Left kidney (tissue), 2 donors: ENCODE results near the gene FMOD. TPM values are rescaled to one million over a fixed set of nuclear protein-coding genes. Genes with fewer than 3 reads are reported as not detected.

Experiments used
- DNase-seq: peaks from one replicate; pipeline ENCODE4 v3.0.0-alpha.2; 2013
- polyA plus RNA-seq: library from polyadenylated mRNA; unstranded; fragments of 120-200 nt; gene quantifications from one replicate; pipeline ENCODE4 v1.2.1, GENCODE V29; 2013; ENCODE audit not compliant: insufficient read length

FMOD gene
- polyA plus RNA-seq, 1 donor, result 46.4 TPM

DNA sequence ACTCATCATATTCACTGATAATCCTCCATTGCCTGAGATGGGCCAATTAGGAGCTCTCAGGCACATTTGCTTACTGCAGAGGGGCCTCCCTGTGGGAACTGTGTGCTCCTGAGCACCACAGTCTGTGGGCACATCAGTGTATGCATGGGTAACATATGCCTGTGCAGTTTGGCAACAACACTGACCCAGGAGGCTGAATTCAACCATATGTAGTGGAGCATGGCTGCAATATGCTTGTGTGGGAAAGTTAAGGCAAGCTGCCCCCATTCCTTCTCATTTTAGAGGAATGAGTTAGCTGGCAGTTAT is 11.8 kb upstream of the FMOD start:
- DNase-seq, result no peak

DNA sequence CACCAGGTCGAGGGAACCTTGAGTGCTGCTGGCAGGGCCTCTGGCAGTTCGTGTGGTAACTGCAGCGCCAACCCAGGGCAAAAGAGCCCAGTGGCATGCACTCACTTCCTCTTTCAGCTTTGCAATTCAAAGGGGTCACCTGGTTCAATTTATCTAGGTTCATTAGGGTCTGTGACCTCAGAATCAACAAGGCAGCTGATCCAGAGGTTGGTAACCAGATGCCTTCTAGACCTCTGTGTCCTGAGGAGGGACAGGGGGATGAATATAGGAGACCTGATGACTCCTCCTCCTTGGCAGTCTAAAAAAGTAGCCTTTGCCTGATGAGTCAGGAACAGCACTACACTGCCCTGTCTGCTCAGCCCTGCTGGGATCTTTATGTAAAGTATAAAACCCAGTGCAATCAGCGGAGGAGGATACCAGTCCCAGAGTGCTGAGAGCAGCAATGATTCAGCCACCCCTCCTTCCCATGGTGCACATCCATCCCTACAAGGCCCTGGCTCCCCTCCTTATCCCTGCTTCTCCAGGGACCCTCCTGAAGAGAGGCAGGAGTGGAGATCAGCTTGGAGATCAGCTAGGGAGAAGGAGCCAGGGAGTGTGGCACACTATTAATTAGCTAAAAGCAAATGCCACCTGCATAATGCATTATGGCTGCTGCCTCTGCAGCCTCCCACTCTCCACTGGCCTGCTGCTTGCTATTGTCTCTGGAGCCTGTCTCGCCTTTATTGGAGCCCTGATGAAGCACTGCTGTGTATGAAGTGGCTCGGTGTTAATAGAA is 11.2 kb upstream of the FMOD start:
- no peak for DNase-seq

DNA sequence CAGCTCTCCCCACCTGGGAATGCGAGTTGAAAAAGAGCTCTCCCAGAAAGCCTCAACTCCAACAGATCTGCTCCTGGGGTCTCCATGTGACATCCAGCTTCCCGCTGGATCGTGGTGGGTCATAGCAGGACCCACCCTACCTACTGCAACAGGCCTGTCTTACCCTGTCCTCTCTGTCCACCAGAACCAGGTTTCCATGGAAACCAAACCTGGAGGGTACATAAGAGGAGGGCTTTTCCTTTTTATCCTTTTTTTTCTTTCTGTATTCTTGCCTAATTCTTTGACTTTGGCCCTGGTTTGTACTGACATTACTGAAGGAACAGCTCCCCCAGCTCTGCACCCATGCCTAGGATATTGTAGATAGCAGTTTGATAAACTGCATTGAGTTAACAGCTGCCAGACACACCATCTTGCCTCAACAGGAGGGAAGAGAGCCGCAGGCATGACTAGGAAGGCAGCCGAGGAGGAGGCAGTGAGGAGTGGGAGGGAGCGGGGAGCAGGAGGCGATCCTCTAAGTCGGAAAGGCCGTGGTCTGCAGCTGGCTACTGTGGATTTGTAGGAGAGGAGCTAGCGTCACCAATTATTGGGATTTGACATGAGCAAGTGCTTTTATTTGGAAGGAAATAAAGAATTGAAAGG is 9.7 kb upstream of the FMOD start:
- DNase-seq, result no peak

DNA sequence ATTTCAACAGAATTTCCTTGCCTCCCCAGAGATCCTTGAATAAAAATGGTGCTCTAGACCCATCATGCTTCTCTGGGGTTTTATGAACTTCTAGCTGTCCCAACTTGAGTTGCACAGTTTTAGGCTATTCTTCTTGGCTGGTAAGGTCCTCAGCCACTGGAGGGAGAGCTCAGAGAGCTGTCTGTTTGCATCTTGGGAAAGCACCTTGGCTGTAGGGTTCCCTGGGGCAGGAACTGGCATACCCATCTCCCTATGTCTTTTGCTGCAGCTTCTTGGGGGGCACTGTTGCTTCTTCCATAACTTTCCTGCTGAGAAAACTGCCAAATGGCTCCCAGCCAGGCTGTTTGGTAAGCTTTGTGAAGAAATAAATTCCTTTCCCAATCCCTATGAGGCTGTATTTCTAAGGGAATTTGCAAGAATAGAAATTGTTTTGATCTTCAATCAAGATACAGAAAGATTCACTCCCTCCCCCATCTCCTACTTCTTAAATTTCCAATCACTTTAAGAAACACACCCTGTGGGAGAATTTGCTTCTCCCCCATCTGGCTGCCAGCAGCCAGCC is 8.2 kb upstream of the FMOD start:
- no peak for DNase-seq

DNA sequence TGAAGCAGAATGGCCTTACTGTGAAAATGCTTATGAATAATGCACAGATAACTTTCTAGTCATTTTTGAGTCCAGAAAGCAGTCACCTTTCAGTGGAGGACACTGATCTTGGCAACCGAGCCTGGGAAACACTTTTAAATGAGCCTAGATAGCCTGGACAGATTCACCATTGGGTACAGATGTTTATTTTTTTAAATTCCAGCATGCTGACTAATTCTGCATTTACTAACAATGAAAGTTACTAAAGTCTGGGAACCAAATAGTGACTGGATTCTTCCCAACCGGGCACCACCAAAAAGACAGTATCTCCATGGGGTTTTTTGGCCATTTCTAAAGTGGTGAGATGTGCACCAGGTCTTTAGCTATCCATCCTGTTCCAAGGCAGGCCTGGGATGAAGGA is 3.3 kb upstream of the FMOD start:
- no peak for DNase-seq

DNA sequence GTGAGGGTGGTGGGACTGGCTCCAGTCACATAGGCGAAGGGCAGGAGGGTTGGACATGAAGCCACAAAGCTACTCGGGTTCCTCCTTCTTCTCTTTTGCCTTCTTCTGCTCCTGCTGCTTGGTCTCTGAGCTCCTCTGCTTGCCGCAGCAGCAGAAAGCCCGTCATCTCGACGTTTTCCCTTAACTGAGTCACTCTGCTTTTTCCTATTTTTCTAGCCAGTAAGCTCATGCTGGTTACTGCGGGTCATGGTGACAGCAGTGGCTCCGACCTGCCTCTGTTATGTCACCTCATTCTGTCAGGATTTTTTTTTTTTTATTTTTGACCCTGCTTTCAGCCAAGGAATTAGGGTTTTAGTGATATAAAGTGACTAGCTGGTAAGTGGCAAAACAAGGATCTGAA is 2.6 kb upstream of the FMOD start:
- DNase-seq, result no peak

DNA sequence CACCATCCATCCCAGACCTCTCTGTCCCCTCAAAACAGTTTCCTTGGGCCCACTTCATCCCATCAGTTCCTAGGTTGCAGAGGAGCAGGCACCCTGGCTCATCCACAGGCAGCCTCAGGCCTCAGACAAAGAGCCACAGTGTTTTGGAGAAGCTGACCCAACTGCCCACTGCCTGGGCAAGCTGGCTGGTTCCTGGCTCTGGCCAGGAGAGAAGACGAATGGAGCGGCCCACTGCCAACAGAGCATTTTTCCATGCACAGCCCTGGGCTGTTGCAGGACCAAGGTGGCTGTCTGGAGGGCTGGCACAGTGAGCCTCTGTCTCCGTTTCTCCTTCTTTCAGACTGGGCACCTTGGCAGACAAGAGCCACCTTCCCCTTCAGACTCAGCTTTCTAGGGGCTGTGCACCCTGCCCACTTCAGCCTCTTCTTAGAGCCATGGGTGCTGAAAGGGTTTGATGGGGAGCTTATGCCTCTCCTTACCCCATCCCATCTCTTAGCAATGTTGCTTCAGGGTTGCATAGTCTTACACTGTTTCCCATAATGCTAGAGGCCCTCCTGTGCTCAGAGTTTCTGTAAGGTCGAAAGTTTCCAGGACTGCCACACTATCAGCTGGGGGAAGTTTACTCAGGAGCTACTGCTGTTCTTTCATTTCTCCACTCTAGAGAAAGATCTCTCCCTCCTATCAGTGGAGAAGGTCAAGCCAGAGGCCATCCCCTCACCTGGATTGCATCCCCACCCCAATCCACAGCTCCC is 973 bp downstream of the FMOD start:
- DNase-seq, result no peak

DNA sequence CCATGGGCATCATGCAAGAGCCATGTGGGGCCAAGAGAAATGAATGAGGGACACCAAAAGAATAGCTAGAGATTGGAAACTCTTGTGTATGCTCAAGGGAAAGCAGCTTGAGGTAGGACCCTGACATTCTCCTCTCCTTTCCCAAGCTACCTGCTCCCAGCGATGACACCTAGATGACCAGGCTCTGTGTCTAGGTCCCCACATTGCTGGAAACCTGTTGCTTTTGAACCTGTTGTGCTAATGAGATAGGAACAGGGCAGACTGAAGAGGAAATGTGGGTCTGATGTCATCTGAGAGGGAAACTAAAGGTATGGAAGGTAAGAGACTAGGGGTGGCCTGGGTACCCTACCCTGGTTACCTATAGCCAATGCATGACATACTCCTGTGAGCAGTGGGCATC is 1.8 kb downstream of the FMOD start:
- DNase-seq, result no peak

DNA sequence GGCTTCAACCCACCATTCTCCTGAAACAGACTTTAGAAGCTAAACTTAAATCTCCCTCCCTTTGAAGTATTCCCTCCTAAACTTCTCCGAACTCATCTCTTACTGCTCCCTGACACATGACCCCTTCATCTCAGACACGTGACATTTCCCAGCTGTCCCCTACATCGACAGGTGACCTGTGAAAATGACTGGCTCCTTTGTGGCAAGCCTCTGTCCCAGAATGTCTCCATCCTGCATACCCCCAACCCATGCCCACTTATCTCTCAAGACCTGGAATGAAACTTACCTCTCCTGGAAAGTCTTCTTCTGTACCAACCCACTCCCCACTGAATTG is 4.2 kb downstream of the FMOD start:
- DNase-seq, result no peak

DNA sequence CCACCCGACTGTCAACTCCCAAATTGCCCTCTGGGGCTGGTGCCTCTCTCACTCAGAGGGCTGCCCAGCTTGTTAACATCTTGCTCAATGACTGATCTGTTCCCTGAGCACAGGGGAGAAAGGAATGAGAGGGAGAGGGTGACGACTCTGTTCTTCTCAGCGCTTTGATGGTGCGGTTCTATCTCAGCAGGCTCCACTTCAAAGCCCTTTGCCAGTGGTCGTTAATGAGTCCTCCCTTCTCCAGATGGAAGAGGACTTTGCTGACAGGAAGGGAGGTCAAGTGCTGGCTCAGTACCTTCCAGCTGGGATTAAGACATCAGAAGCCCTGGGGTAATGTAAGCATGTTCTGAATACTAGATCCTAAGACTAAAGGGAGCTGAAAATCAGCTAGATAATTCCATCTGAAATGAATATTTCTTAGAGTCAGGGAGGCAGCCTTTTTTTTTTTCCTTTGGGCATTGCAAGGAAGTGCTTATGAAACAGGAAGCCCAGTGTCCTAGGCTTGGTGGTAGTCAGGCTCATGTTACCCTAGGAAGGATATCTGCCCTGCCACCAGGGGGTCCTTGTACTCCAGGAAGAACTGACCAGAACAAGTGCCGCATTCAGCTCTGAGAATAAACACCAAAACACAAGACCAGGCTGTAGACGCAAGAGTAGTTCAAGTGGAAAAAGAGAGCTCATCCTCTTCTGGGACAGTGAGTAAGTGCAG is 4.7 kb downstream of the FMOD start:
- DNase-seq, result no peak

DNA sequence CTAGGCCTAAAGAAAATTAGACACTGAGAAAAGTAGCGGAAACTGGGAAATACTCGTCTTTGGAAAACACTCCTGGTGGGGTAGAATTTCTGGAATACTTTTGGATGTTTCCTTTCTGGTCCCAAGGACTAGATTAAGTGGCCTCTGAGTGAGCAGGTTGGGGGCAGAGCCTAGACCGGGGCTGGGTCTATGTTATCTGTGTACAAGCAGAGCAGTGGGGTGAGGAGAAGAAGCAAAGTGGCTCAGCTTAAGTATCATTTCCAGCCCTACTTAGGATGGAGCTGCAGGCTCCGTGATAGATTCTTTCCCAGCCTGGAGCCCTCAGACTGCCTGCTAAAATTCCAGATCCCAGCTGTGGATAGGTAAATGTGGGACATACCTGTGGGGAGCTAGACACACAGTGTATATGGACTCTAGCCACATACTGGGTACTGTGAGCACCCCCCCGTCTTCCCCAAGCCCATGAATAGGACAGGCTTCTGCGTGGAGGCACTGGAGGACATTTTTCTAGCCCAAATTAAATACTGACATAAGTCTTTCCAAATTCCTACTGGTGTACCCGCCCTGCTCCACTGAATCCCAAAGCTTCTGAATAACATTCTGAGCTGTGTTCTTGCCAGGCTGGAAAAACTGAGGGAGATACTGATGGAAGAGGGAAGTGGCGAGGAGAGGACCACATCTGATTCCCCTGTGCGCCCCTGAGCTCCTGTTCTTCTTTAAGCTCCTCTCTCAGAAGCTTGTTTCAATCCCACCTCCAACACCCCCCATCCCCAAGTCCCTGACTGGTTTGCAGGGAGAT is 6.8 kb downstream of the FMOD start:
- no peak for DNase-seq

DNA sequence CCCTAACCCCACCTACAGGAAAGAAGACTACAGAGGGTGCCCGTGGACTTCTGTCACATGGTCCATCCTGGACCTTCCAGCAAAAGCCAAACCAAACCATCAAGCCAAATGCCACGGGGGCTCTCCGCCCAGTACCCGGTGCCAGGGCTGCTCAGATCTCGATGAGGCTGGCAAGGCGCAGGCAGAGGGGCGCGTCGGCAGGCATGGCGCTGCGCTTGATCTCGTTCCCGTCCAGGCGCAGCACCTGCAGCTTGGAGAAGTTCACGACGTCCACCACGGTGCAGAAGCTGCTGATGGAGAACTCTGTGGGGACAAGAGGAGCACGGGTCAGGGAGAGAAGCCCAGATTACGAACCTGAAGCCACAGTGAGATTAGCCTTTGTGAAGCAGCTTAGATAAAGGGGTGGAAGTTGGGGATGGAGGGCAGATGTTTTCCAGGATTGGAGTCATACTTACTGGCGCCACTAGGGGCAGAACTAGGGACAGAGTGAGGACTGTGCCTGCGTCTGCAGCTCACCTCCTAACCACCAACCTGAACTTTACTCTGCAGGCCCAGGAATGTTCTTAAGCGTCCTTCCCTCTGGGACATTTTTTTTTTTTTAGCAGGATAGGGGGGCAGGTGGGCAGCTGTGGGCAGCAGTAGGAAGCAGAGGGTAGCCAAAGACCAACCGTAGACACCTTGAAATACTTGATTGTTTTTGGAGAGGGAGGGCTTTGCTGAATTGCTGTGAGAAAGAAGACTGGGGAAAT is 8.6 kb downstream of the FMOD start:
- peak; percentile 72 for DNase-seq

DNA sequence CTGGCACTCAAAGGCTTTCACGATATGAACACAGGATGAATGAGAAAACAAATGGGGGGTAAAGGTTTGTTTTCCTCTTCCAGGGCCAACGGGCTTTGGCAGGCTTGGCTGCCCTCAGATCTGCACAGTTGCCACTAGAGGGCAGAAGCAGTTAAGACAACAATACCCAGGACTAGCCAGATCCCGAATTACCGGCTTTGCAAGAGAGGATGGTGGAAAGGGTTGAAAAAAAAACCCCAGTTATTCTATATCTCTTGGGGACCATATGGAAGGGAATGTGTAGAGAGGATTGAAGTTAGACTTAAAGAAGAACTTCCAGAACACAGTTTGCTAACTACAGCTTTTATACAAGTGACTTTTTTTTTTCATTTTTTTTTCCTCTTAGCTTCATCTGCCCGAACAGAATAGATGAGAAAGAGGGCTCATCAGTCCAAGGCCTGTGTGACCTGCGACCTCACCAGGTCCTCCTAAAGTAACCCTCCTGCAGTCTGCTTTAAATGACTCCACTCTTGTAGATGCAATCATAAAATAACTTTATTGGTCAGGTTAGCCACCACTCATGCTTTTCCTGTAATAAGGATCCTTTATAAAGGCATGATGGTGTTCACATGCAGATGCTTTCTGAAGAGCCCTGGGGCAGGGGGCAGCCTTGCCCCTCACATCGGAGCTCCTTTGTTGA is 10.7 kb downstream of the FMOD start:
- DNase-seq, result peak; percentile 89

DNA sequence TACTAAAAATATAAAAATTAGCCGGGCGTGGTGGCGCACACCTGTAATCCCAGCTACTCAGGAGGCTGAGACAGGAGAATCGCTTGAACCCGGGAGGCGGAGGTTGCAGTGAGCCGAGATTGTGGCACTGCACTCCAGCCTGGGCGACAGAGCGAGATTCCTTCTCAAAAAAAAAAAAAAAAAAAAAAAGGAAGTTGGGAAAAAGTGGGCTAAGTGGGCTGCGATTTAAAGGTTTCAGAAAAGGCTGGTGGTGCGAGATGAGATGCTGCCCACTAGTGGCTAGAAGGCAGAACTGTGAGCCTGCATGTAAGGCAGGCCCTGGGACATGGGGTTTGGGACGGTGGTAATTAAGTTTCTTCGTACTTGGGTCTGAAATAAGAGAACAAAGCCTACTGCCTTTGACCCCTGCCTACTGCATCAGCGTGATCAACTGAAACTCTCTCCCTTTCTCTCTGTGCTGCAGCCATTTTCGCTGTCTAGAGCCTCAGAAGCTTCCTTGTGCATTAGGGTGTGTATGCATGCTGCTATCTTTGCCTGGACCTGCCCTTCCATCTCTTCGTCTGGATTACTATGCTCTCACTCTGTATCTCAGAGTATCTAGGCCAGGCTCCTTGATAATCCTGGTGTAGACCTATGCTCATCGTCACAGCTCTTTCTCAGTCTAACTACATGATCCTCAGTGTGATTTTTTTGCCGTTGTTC is 12.4 kb downstream of the FMOD start:
- no peak for DNase-seq

DNA sequence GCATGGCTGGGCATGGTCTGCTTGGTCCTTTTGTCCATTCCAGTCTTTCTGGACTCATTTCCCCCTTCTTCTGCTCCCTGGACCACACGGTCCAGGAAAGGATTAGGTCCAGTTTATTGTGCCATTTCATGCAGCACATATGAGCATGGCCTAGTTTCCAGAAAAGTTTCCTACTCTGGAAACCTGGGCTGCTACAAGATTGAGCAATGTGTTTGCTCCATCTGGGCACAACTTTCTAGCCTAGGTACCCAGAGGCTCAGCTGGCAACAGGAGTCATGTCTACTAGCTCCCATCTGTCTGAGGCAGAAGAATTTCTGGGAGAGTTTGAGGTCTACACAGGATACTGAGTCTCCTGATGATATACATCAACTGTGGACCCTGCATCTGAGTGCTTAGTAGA is 14.8 kb downstream of the FMOD start:
- no peak for DNase-seq

DNA sequence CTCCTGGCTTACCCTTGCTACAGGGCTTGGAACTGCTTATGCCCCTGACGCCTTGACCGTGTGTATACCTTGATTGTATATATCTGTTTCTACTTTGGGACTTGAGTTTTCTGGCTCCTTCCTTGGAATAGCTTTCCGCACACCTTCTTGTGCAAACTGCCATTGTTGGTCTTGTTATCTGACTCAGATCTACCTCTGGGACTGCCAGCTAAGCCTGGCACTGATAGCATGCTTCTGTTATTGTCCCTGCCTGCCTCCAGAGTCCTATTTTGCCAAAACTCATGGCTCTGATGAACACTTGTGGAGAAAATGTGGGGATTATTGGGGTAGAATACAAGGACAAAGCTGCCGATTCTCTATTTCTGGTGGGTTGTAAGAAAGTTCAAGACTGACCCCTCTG is 15.4 kb downstream of the FMOD start:
- DNase-seq, result no peak

DNA sequence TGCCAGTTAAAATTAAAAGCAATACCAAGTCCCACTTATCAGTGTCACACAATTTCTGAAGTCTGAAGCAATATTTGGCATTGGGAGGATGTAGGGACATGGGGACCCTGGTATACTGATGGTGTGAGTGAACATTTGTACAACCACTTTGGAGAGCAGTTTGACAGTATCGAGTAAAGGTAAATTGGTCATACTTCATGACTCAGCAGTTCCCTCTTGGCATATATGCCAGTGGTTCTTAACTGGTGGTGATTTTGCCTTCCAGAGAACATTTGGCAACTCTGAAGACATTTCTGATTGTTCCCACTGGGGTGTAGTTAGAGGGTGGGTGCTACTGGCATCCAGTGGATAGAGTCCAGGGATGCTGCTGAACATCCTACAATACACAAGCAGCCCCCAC is 19.7 kb downstream of the FMOD start:
- DNase-seq, result no peak

DNA sequence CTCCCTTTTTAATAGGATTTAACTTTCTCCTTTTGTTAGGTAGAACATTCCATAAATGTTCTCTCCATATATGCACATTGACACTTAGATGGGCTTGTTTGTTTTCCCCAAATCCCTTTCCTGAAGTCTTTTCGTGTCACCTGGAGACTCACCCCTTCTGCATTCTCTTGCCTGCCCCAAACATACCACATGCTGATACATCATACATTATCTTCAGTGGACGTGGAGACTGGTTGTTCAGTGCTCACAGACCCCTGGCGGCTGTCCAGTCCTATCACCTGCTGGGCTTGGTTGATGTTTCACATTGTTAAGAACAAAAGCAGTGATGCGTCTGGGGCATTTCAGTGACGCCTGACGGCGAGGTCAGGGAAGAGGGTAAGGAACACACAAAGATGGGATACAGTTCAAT is 22.2 kb downstream of the FMOD start:
- DNase-seq, result no peak

DNA sequence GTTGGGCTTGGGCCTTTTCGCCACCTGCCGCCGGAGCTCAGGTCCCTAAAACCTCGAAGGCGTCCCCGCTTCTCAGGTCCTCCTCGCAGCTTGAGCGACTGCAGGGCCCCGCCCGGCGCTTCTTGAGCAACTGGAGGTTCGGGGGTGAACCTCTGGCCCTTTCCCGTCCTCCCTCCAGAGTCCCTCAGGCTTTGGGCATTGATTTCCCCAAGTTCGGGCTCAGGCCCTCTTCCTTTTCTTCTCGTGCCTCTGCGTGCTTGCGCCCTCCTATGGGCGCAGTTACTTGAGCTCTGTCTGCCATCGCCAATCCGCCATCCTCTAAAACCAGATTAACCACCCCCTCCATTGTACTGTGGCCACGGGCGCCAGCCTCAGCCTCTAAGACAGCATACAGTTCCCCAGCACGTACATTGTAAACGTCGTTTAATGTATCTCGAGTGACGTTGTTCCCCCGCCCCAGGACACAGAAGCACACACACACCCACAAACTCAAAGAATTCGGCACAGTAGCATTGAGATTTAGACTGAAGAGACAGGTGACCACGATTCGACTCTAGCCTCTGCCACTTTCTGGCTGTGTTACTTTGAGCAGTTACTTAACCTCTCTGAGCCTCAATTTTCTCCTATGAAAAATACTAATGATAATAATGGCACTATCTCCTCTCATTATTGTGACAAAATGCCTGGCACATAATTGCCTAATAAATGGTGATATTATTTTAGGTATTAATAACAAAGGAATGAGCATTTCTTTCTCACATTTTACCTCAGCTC is 23.1 kb downstream of the FMOD start:
- no peak for DNase-seq
